GM12873 (cell line): ENCODE data around the gene SGIP1.

Source experiments
- TF ChIP-seq, protein P1 (sequence below): IDR thresholded peaks from 2 replicates; pipeline ENCODE4 v1.5.1; 2012; ENCODE audit warnings: low read depth, mild to moderate bottlenecking, moderate library complexity, low read length, control low read depth; ENCODE audit not compliant: insufficient read depth; ENCODE audit errors: missing control alignments

SGIP1 gene

DNA sequence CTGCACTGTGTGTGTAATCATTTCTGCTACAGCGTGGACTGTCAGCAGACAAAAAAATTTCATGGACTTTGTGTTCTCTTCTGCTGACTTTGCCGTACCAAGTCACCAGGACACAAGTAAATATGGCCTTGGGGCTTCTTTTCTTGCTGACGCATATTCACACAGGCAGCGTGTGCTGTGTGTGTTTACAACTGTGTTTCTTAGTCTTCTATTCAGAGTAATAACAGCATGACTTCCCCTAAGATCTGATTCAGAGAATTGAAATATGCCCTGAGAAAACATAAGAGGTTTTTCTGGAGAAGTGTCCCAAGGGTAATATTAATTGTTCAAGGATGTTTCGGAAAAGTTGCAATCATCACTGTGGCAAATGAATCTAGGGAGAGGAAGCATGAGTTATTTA, 171.2 kb downstream of the SGIP1 start:
- TF ChIP-seq, protein P1, sequence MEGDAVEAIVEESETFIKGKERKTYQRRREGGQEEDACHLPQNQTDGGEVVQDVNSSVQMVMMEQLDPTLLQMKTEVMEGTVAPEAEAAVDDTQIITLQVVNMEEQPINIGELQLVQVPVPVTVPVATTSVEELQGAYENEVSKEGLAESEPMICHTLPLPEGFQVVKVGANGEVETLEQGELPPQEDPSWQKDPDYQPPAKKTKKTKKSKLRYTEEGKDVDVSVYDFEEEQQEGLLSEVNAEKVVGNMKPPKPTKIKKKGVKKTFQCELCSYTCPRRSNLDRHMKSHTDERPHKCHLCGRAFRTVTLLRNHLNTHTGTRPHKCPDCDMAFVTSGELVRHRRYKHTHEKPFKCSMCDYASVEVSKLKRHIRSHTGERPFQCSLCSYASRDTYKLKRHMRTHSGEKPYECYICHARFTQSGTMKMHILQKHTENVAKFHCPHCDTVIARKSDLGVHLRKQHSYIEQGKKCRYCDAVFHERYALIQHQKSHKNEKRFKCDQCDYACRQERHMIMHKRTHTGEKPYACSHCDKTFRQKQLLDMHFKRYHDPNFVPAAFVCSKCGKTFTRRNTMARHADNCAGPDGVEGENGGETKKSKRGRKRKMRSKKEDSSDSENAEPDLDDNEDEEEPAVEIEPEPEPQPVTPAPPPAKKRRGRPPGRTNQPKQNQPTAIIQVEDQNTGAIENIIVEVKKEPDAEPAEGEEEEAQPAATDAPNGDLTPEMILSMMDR = no peak

DNA sequence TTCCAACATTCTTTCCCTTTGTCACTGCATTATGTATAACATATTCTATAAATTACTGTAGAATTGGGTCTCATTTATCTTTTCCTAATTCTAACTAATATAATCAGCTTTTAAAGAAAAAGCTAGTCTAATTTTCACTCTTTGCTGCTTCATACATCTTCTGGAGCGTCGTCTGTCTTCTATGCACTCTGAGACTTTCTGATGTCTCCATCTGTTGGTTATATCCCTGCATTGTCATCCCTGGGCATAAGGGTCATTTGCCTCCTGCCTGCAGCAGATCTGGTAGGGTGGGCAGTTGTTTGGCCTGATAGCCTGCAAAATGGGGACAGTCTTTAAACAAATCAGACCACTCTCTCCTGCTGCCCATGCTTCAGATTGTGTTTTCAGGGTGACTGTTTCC, 177.5 kb downstream of the SGIP1 start:
- TF ChIP-seq, protein P1 = peak; percentile 4

DNA sequence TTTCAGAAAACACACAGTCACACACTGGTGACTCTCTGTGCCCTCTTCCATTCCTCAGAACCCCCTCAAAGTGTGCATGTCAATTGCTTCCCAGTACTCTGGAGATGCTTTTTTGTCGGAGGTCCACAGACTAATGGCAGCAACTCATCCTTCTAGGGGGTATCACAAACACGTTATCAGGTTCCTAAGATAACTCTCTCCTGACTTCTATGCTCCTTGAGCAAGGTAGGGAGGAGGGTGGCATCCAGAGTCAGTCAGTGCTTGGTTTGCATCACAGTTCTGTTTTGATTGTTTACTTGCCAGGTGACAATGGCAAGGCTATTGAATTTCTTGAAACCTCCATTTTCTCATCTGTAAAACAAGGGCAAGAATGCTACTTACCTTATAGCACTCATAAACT, 178.9 kb downstream of the SGIP1 start:
- TF ChIP-seq, protein P1 = no peak

DNA sequence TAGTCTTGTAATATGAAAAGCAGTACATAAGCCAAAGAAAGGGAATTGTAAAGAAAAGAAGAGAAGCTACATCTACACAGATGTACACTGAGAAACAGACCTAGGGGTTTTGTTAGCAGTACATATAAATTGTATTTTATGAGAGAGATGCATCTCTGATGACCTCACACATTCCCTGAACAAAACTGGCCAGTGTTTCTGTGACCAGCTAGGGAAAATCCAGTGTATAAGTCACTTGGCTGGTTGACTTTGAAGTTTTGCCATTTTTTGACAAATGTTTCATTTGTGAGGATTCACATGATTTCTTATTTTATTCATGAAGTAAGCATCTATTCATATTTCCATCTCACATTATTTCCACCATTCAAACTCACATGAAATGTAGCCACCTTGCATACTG, 190.0 kb downstream of the SGIP1 start:
- TF ChIP-seq, protein P1 = no peak

DNA sequence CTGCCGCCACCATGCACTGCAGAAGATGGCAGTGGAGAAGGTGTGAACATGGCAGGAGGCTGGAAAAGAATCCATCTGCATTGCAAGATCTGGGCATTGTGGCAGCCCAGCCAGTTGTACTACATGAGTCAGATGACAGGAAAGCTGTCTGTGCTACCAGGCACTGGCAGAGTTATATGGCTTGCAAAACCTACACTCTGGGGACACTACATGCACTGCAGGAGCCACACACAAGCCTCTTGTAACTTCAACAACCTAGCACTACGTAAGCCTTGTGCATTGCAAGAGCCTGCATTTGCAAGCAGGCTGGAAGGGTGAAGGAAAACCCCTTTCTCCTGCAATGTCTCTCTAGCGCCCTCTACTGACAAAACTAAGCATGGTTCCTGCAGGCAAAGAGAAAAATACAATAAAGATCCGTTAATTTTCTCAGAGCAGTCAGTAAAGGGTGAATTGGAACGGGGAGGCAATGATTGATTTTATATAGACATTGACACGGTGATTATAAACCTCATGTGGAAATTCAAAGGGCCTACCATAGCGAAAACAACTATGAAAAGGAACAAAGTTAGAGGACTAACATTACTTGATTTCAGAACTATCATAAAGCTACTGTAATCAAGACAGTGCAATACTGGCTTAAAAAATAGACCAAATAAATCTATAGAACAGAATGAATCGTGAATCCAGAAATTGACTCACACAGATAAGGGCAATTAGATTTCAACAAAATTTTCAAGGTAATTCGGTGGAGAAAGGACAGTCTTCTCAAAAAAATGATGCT, 192.1 kb downstream of the SGIP1 start:
- TF ChIP-seq, protein P1 = peak; percentile 96

DNA sequence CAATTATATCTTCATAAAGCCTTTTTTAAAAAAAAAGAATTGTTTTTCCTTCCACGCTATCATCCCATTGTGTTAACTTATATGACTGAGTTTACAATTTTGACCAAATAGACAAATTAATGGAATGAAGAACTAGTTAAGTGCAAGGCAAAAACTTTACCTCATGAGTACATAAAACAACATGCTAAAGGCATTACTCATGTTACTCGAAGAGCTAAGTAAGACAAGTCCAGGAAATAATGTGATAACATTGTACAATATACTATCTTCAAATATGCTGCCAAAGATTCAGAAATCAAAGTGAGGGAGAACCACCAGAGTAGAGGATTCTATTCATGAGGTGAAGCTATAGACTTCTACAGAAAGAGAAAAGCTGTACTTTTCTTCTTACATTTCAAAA, 194.1 kb downstream of the SGIP1 start:
- TF ChIP-seq, protein P1 = no peak

DNA sequence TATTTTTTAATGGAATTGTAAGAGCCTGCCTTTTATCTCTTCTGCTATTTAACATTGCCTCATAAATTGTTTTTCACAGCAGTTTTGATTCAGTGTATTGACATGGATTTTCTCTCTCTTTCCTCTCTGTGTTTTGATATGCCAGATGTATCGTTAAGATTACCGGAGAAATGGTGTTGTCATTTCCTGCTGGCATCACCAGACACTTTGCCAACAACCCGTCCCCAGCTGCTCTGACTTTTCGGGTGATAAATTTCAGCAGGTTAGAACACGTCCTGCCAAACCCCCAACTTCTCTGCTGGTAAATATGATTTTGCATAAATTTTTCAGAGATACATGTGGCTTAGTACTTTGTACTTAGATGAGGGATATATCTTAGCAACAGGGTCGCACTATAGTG, 195.2 kb downstream of the SGIP1 start:
- TF ChIP-seq, protein P1 = no peak
